ENCODE data around the gene SLC6A9. TPM values are rescaled to one million over a fixed set of nuclear protein-coding genes. Genes with fewer than 3 reads are reported as not detected.

The SLC6A9 gene
- total and polyA plus RNA-seq, 2 donors: 0.57 to 0.82 TPM

GRCh38 chr1:44024031-44024902 lies 7.0 kb downstream of the SLC6A9 start:
- peaks cover 2% of the 10 kb centered on the region in 2 donors for H3K4me1 ChIP-seq (ENCODE audit: control insufficient read depth in 2 of 2, insufficient read depth in 2 of 2, low read length in 2 of 2)
- peaks cover 0 to 4% of the 10 kb centered on the region in 2 donors for H3K27me3 ChIP-seq (ENCODE audit: control insufficient read depth in 2 of 2, insufficient read depth in 1 of 2, low read length in 1 of 2)
- WGBS: 96% methylated on average over 14 of the region's 14 CpGs
- H3K4me3 ChIP-seq (ENCODE audit: low read length in 2 of 2): no peak overlapping the region
- no peak for DNase-seq (ENCODE audit: low read depth in 6 of 9, low spot score in 9 of 9)
- H3K9me3 ChIP-seq (ENCODE audit: control insufficient read depth in 2 of 2, insufficient read depth in 1 of 2, low read length in 1 of 2): no peaks in the 10 kb centered on the region
- H3K27ac ChIP-seq (ENCODE audit: low read depth in 1 of 2, low read length in 1 of 2): no peak overlapping the region
- H3K36me3 ChIP-seq (ENCODE audit: control insufficient read depth in 2 of 2, insufficient read depth in 2 of 2, low read length in 1 of 2): no peaks in the 10 kb centered on the region

DNA sequence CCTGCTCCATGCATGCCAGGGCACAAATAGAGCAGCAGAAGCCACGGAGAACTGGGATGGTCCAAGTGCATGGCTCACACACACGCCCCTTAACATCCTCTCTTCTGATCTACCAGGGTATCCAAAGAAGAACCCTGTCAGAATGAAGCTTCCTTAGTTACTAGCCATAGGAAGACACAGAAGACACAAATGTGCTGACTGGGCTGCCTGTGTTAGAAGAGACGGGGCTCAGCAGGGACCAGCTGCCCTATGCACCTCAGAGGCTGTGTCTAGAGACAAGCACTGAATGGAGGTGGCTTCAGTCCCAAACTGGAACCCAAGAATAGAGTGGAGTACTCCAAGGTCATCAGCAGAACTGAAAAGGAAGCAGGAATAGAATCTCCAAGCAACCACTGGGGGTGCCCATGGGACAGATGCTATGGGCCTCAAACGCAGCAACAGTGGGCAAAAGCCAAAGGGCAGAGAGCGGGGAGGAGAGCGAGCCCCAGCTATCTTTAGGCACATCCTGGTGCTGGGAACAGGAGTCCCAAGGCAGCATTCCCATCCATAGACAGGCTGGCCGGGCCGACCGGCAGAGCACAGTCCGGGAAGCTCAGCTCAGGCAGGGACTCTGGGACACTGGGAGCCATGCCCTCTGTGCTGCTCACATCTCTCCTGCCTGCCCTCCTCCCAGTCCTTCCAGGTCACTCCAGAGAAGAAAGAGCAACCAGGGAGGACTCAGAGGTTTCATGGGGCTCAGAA lies 9.5 kb downstream of the SLC6A9 start:
- Histone ChIP-seq H3K4me1 (ENCODE audit: control insufficient read depth in 2 of 2, insufficient read depth in 2 of 2, low read length in 2 of 2) (no peaks in the 10 kb centered on the region), H3K9me3 (ENCODE audit: control insufficient read depth in 2 of 2, insufficient read depth in 1 of 2, low read length in 1 of 2) (no peaks in the 10 kb centered on the region), H3K27ac (ENCODE audit: low read depth in 1 of 2, low read length in 1 of 2) (no peak overlapping the region), H3K36me3 (ENCODE audit: control insufficient read depth in 2 of 2, insufficient read depth in 2 of 2, low read length in 1 of 2) (no peaks in the 10 kb centered on the region), H3K27me3 (ENCODE audit: control insufficient read depth in 2 of 2, insufficient read depth in 1 of 2, low read length in 1 of 2) (no peaks in the 10 kb centered on the region), H3K4me3 (ENCODE audit: low read length in 2 of 2) (no peak overlapping the region)
- WGBS: 97% methylated on average over 10 of the region's 10 CpGs
- DNase-seq (ENCODE audit: low read depth in 6 of 9, low spot score in 9 of 9): no peak

DNA sequence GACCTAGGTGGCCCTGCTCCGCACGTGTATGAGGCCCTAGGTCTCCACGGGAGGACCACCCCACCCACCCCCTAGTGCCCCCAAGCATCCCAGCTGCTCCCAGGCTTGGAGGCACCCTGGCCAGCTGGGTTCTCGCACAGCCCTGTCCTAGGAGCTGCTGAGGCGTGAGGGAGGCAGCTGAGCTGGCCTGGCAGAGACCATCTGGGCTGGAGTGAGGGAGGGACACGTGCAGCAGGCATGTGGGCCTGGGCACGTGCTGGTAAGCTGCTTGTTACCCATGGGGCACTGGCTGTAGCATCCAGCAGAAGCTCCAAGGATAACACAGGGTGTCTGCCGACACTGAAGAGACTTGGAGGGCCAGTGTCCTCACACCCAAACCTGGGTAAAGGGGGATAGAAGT lies 10.1 kb downstream of the SLC6A9 start:
- Histone ChIP-seq H3K9me3 (ENCODE audit: control insufficient read depth in 2 of 2, insufficient read depth in 1 of 2, low read length in 1 of 2) (no peaks in the 10 kb centered on the region), H3K36me3 (ENCODE audit: control insufficient read depth in 2 of 2, insufficient read depth in 2 of 2, low read length in 1 of 2) (no peaks in the 10 kb centered on the region), H3K27me3 (ENCODE audit: control insufficient read depth in 2 of 2, insufficient read depth in 1 of 2, low read length in 1 of 2) (no peaks in the 10 kb centered on the region), H3K4me3 (ENCODE audit: low read length in 2 of 2) (no peak overlapping the region), H3K4me1 (ENCODE audit: control insufficient read depth in 2 of 2, insufficient read depth in 2 of 2, low read length in 2 of 2) (no peaks in the 10 kb centered on the region), H3K27ac (ENCODE audit: low read depth in 1 of 2, low read length in 1 of 2) (no peak overlapping the region)
- 95% methylated on average over 8 of the region's 8 CpGs for WGBS
- no peak for DNase-seq (ENCODE audit: low read depth in 6 of 9, low spot score in 9 of 9)

- no peaks in the 10 kb centered on the region for H3K27me3 ChIP-seq (ENCODE audit: control insufficient read depth in 2 of 2, insufficient read depth in 1 of 2, low read length in 1 of 2)
- H3K9me3 ChIP-seq (ENCODE audit: control insufficient read depth in 2 of 2, insufficient read depth in 1 of 2, low read length in 1 of 2): no peaks in the 10 kb centered on the region
- 88% methylated on average over 6 of the region's 6 CpGs for WGBS
- H3K36me3 ChIP-seq (ENCODE audit: control insufficient read depth in 2 of 2, insufficient read depth in 2 of 2, low read length in 1 of 2): no peaks in the 10 kb centered on the region
- H3K4me1 ChIP-seq (ENCODE audit: control insufficient read depth in 2 of 2, insufficient read depth in 2 of 2, low read length in 2 of 2): no peaks in the 10 kb centered on the region
- no peak overlapping the region for H3K27ac ChIP-seq (ENCODE audit: low read depth in 1 of 2, low read length in 1 of 2)
- DNase-seq (ENCODE audit: low read depth in 6 of 9, low spot score in 9 of 9): no peak
- H3K4me3 ChIP-seq (ENCODE audit: low read length in 2 of 2): no peak overlapping the region
Observed at GRCh38 chr1:44020464-44020863, 10.8 kb downstream of the SLC6A9 start.

DNA sequence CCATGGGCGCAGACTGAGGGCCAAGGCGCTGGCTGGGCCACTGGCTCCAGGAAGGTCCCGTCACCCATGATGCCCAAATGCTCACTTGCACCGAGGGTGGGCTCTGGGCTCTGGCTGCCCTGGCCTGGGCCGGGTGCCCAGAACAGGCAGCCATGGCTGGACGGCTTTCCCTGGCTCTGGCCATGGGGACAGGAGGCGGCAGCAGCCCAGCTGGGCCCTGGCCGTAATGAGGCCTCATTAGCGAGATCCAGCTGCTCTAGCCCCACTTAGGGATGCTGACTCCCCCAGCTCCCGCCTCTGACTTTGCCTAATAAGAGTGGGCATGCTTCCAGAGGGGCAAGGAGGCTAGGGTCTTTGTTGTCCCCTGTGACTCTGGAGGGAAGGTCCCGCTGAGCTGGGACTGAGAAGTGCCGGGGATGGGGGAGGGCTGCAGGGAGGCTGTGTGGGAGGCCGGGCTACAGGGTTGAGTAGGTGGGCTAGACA lies 11.8 kb downstream of the SLC6A9 start:
- WGBS: 96% methylated on average over 13 of the region's 13 CpGs
- H3K4me3 ChIP-seq (ENCODE audit: low read length in 2 of 2): no peak overlapping the region
- no peak for DNase-seq (ENCODE audit: low read depth in 6 of 9, low spot score in 9 of 9)

DNA sequence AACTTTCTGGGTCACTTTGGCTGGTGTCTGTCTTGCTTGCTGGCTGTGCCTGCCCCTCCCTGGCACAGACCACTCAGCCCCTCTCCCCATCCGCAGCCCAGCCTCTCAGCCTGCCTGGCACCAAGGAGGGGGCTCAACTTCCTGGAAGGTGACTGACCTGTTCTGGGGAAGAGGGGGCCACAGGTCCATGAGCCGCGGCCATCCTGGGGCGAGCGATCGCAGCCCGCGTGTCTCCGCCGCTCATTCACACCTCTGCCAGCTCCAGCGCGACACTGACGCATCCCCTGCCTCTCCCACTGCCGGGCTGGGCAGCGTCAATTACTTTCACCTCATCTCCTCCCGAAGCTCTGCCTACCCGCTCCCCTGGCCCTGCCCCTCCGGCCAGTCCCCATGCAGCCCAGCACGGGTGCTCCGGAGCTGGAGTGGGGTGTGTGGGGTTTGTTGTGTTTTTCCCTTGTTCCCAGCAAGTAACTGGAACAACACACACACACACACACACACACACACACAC lies 14.3 kb downstream of the SLC6A9 start:
- H3K27me3 ChIP-seq (ENCODE audit: control insufficient read depth in 2 of 2, insufficient read depth in 1 of 2, low read length in 1 of 2): no peaks in the 10 kb centered on the region
- no peaks in the 10 kb centered on the region for H3K36me3 ChIP-seq (ENCODE audit: control insufficient read depth in 2 of 2, insufficient read depth in 2 of 2, low read length in 1 of 2)
- DNase-seq (ENCODE audit: low read depth in 6 of 9, low spot score in 9 of 9): no peak
- H3K4me1 ChIP-seq (ENCODE audit: control insufficient read depth in 2 of 2, insufficient read depth in 2 of 2, low read length in 2 of 2): peaks cover 10 to 15% of the 10 kb centered on the region in 2 donors
- H3K9me3 ChIP-seq (ENCODE audit: control insufficient read depth in 2 of 2, insufficient read depth in 1 of 2, low read length in 1 of 2): no peaks in the 10 kb centered on the region
- WGBS: 98% methylated on average over 20 of the region's 20 CpGs
- H3K27ac ChIP-seq (ENCODE audit: low read depth in 1 of 2, low read length in 1 of 2): no peak overlapping the region
- no peak overlapping the region for H3K4me3 ChIP-seq (ENCODE audit: low read length in 2 of 2)

More for the DNA sequence above, 11.8 kb downstream of the SLC6A9 start:
- H3K4me1 ChIP-seq (ENCODE audit: control insufficient read depth in 2 of 2, insufficient read depth in 2 of 2, low read length in 2 of 2): no peaks in the 10 kb centered on the region
- H3K9me3 ChIP-seq (ENCODE audit: control insufficient read depth in 2 of 2, insufficient read depth in 1 of 2, low read length in 1 of 2): no peaks in the 10 kb centered on the region
- H3K27ac ChIP-seq (ENCODE audit: low read depth in 1 of 2, low read length in 1 of 2): no peak overlapping the region
- no peaks in the 10 kb centered on the region for H3K27me3 ChIP-seq (ENCODE audit: control insufficient read depth in 2 of 2, insufficient read depth in 1 of 2, low read length in 1 of 2)
- no peaks in the 10 kb centered on the region for H3K36me3 ChIP-seq (ENCODE audit: control insufficient read depth in 2 of 2, insufficient read depth in 2 of 2, low read length in 1 of 2)

- H3K27me3 ChIP-seq (ENCODE audit: control insufficient read depth in 2 of 2, insufficient read depth in 1 of 2, low read length in 1 of 2): no peaks in the 10 kb centered on the region
- WGBS: 97% methylated on average over 20 of the region's 20 CpGs
- DNase-seq (ENCODE audit: low read depth in 6 of 9, low spot score in 9 of 9): no peak
- H3K36me3 ChIP-seq (ENCODE audit: control insufficient read depth in 2 of 2, insufficient read depth in 2 of 2, low read length in 1 of 2): no peaks in the 10 kb centered on the region
- H3K9me3 ChIP-seq (ENCODE audit: control insufficient read depth in 2 of 2, insufficient read depth in 1 of 2, low read length in 1 of 2): no peaks in the 10 kb centered on the region
- no peak overlapping the region for H3K27ac ChIP-seq (ENCODE audit: low read depth in 1 of 2, low read length in 1 of 2)
- no peak overlapping the region for H3K4me3 ChIP-seq (ENCODE audit: low read length in 2 of 2)
- H3K4me1 ChIP-seq (ENCODE audit: control insufficient read depth in 2 of 2, insufficient read depth in 2 of 2, low read length in 2 of 2): peaks cover 10 to 15% of the 10 kb centered on the region in 2 donors
Observed at GRCh38 chr1:44016041-44016889, 15.0 kb downstream of the SLC6A9 start.

DNA sequence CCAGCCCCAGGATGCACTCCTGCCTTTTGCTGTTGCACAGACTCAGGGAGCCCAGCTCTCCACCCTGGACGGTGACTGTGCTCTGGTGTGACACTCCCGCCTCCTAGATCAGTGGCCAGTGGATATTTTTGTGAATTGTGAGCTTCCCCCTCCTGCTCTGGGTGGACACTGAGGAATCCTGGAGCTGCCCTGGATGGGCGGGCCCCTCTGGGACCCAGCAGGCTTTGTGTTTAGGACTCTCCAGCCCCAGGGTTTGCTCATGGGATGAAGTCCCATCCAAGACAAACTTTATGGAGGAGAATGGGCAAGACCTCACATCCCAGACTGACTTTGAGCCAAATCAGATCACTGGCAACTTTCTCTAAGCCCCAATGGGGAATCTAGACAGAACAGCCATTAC lies 16.1 kb downstream of the SLC6A9 start:
- WGBS: 93% methylated on average over 3 of the region's 3 CpGs
- Histone ChIP-seq H3K4me3 (ENCODE audit: low read length in 2 of 2) (no peak overlapping the region), H3K27me3 (ENCODE audit: control insufficient read depth in 2 of 2, insufficient read depth in 1 of 2, low read length in 1 of 2) (no peaks in the 10 kb centered on the region), H3K27ac (ENCODE audit: low read depth in 1 of 2, low read length in 1 of 2) (no peak overlapping the region), H3K36me3 (ENCODE audit: control insufficient read depth in 2 of 2, insufficient read depth in 2 of 2, low read length in 1 of 2) (no peaks in the 10 kb centered on the region), H3K4me1 (ENCODE audit: control insufficient read depth in 2 of 2, insufficient read depth in 2 of 2, low read length in 2 of 2) (peaks cover 10 to 15% of the 10 kb centered on the region in 2 donors), H3K9me3 (ENCODE audit: control insufficient read depth in 2 of 2, insufficient read depth in 1 of 2, low read length in 1 of 2) (no peaks in the 10 kb centered on the region)
- no peak for DNase-seq (ENCODE audit: low read depth in 6 of 9, low spot score in 9 of 9)
